Keratinocyte (primary cell): ENCODE measurements around the gene TSPEAR.
"Not testable (repeated sequence)": the region's sequence is repeated elsewhere in the genome, so short reads cannot be mapped to it uniquely, and the experiment has no call there.

Experiments used
- EZH2 ChIP-seq: IDR thresholded peaks from one replicate; pipeline ENCODE4 v1.6.1; 2012; ENCODE audit warnings: inconsistent platforms, mild to moderate bottlenecking, low read length, moderate library complexity
- TF ChIP-seq, protein P1 (sequence below), 3 experiments: IDR thresholded peaks in 1 of 3; conservative IDR thresholded peaks in 1 of 3; optimal IDR thresholded peaks in 1 of 3; 2 replicates in 2 of 3; 3 replicates in 1 of 3; pipeline versions ENCODE3 to v1.5.1; 2011; ENCODE audit warnings: low read length in 3 of 3, mild to moderate bottlenecking in 3 of 3, moderate library complexity in 2 of 3, control low read depth in 1 of 3, inconsistent platforms in 1 of 3; ENCODE audit not compliant: insufficient read depth in 2 of 3; ENCODE audit errors: extremely low read depth in 1 of 3

DNA sequence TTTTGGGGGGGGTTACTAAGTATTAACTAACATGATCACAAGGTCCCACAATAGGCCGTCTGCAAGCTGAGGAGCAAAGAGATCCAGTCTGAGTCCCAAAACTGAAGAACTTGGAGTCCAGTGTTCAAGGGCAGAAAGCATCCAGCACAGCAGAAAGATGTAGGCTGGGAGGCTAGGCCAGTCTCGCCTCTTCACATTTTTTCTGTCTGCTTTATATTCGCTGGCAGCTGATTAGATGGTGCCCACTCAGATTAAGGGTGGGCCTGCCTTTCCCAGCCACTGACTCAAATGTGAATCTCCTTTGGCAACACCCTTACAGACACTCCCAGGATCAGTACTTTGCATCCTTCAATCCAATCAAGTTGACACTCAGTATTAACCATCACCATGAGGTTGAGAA, 21.6 kb downstream of the TSPEAR start:
- TF ChIP-seq, protein P1, sequence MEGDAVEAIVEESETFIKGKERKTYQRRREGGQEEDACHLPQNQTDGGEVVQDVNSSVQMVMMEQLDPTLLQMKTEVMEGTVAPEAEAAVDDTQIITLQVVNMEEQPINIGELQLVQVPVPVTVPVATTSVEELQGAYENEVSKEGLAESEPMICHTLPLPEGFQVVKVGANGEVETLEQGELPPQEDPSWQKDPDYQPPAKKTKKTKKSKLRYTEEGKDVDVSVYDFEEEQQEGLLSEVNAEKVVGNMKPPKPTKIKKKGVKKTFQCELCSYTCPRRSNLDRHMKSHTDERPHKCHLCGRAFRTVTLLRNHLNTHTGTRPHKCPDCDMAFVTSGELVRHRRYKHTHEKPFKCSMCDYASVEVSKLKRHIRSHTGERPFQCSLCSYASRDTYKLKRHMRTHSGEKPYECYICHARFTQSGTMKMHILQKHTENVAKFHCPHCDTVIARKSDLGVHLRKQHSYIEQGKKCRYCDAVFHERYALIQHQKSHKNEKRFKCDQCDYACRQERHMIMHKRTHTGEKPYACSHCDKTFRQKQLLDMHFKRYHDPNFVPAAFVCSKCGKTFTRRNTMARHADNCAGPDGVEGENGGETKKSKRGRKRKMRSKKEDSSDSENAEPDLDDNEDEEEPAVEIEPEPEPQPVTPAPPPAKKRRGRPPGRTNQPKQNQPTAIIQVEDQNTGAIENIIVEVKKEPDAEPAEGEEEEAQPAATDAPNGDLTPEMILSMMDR (optimal IDR thresholded peaks at IDR 0.05 in 1 of 3, IDR thresholded peaks at IDR 0.05 in 1 of 3, conservative IDR thresholded peaks at IDR 0.05 in 1 of 3; ENCODE audit: extremely low read depth in 1 of 3, insufficient read depth in 2 of 3, low read length in 3 of 3) = not testable (repeated sequence)
- TF ChIP-seq EZH2 = not testable (repeated sequence)
